HG03108 (cell line): Measurements from ENCODE around the gene SH2D3A.
"Not testable (repeated sequence)": the region's sequence is repeated elsewhere in the genome, so short reads cannot be mapped to it uniquely, and the experiment has no call there.

Experiments
- ATAC-seq: cut with Tn5 transposase; IDR thresholded peaks from one replicate; pipeline ENCODE4 v1.9.1; 2021; ENCODE audit warnings: moderate library complexity; ENCODE audit not compliant: unreplicated experiment

SH2D3A gene

GRCh38 chr19:6761053-6761676 lies 6.1 kb downstream of the SH2D3A start:
- ATAC-seq = no peak

GRCh38 chr19:6760606-6761005 lies 6.6 kb downstream of the SH2D3A start:
- no peak for ATAC-seq

- ATAC-seq = no peak
These were observed 12.4 kb downstream of the SH2D3A start for GRCh38 chr19:6754653-6755463.

GRCh38 chr19:6754136-6754535 lies 13.1 kb downstream of the SH2D3A start:
- ATAC-seq = no peak

- peak; percentile 71 for ATAC-seq
These were observed 13.8 kb downstream of the SH2D3A start for GRCh38 chr19:6753178-6754031.

- ATAC-seq = no peak
These were observed 14.7 kb downstream of the SH2D3A start for GRCh38 chr19:6752256-6753177.

GRCh38 chr19:6751189-6751588 lies 16.0 kb downstream of the SH2D3A start:
- no peak for ATAC-seq

GRCh38 chr19:6750062-6750461 lies 17.2 kb downstream of the SH2D3A start:
- ATAC-seq = no peak

GRCh38 chr19:6748543-6748942 lies 18.7 kb downstream of the SH2D3A start:
- not testable (repeated sequence) for ATAC-seq

GRCh38 chr19:6745965-6746364 lies 21.3 kb downstream of the SH2D3A start:
- ATAC-seq = no peak

- no peak for ATAC-seq
These were observed 22.6 kb downstream of the SH2D3A start for GRCh38 chr19:6744381-6745301.

- ATAC-seq = no peak
These were observed 23.4 kb downstream of the SH2D3A start for GRCh38 chr19:6743714-6744380.

GRCh38 chr19:6743066-6743465 lies 24.2 kb downstream of the SH2D3A start:
- no peak for ATAC-seq

- no peak for ATAC-seq
These were observed 26.5 kb downstream of the SH2D3A start for GRCh38 chr19:6740589-6741343.

GRCh38 chr19:6739883-6740588 lies 27.2 kb downstream of the SH2D3A start:
- ATAC-seq = no peak

- ATAC-seq = no peak
These were observed 27.8 kb downstream of the SH2D3A start, which contains the start of gene TRIP10 for GRCh38 chr19:6739390-6739882. TSS of gene TRIP10 (plus strand) at chr19:6739680. CDS start at chr19:6739762, 82 bp downstream.

GRCh38 chr19:6738787-6739389 lies 28.3 kb downstream of the SH2D3A start:
- ATAC-seq = no peak
